GM12873 (cell line): Measurements from ENCODE around the gene WDR43.

Experiments
- CTCF ChIP-seq: IDR thresholded peaks from 2 replicates; pipeline ENCODE4 v1.5.1; 2012; ENCODE audit warnings: low read depth, mild to moderate bottlenecking, moderate library complexity, low read length, control low read depth; ENCODE audit not compliant: insufficient read depth; ENCODE audit errors: missing control alignments

The WDR43 gene

GRCh38 chr2:28871620-28872019 lies 22.8 kb upstream of the WDR43 start:
- no peak for TF ChIP-seq CTCF

GRCh38 chr2:28880193-28880592 lies 14.3 kb upstream of the WDR43 start:
- no peak for TF ChIP-seq CTCF

GRCh38 chr2:28893488-28893887 lies 979 bp upstream of the WDR43 start:
- TF ChIP-seq CTCF = no peak

GRCh38 chr2:28895189-28895893 lies 874 bp downstream of the WDR43 start:
- no peak for TF ChIP-seq CTCF

- no peak for TF ChIP-seq CTCF
Measured at GRCh38 chr2:28896906-28897305, 2.4 kb downstream of the WDR43 start.

GRCh38 chr2:28898048-28898447 lies 3.6 kb downstream of the WDR43 start:
- no peak for TF ChIP-seq CTCF

GRCh38 chr2:28901202-28901601 lies 6.7 kb downstream of the WDR43 start:
- no peak for TF ChIP-seq CTCF
